A673 (cell line): ENCODE results near the gene SSB. TPM values are rescaled to one million over a fixed set of nuclear protein-coding genes. Genes with fewer than 3 reads are reported as not detected.
A peak's percentile ranks its signal among the peaks of the same experiment; 100 is the strongest.

Experiments
- BruUV-seq: library from RNA; stranded (reverse); fragments of 400-500 nt; replicated peaks from 2 replicates; lab custom pipeline; 2021; lab: Mats Ljungman, UMichigan
- CTCF ChIA-PET: fragments of 300-600 bp; sonication (Branson Sonifier 250); formaldehyde crosslinking; loops from one replicate; lab custom pipeline; 2022; ENCODE audit warnings: antibody characterized with exemption; lab: Charles Lee
- POLR2A ChIA-PET: fragments of 300-600 bp; sonication (Branson Sonifier 250); formaldehyde crosslinking; loops from one replicate; lab custom pipeline; 2022; ENCODE audit warnings: antibody characterized with exemption; ENCODE audit not compliant: low non-redundant PET; lab: Charles Lee
- DNase-seq: peaks from one replicate; pipeline ENCODE4 v3.0.0-alpha.2; 2015; ENCODE audit warnings: low spot score
- H3K27ac ChIP-seq: fragments of 200-600 bp; sonication (generic); 2 replicates; pipeline ENCODE4 v1.5.1; 2016; ENCODE audit warnings: mixed run types, low read depth, mild to moderate bottlenecking, mixed read lengths, antibody characterized with exemption, low read length; ENCODE audit not compliant: poor library complexity, severe bottlenecking
- H3K27me3 ChIP-seq: fragments of 200-600 bp; sonication (generic); replicated peaks from 2 replicates; pipeline ENCODE4 v1.6.1; 2017; ENCODE audit warnings: mixed run types, low read depth, mild to moderate bottlenecking, mixed read lengths, antibody characterized with exemption, low read length; ENCODE audit not compliant: insufficient read depth, poor library complexity
- H3K36me3 ChIP-seq: fragments of 200-600 bp; sonication (generic); 2 replicates; pipeline ENCODE4 v1.6.1; 2016; ENCODE audit warnings: mixed run types, mild to moderate bottlenecking, mixed read lengths, antibody characterized with exemption, low read length; ENCODE audit not compliant: insufficient read depth, poor library complexity, severe bottlenecking
- H3K4me1 ChIP-seq: fragments of 200-600 bp; sonication (generic); 2 replicates; pipeline ENCODE4 v1.6.1; 2017; ENCODE audit warnings: mixed run types, mild to moderate bottlenecking, mixed read lengths, antibody characterized with exemption, low read length; ENCODE audit not compliant: insufficient read depth, poor library complexity, severe bottlenecking
- H3K4me3 ChIP-seq: fragments of 200-600 bp; sonication (generic); 2 replicates; pipeline ENCODE4 v1.5.1; 2016; ENCODE audit warnings: low read depth, mixed run types, mild to moderate bottlenecking, mixed read lengths, low read length; ENCODE audit not compliant: poor library complexity, severe bottlenecking
- H3K9me3 ChIP-seq: fragments of 200-600 bp; sonication (generic); 2 replicates; pipeline ENCODE4 v1.6.1; 2016; ENCODE audit warnings: mixed run types, low read depth, mild to moderate bottlenecking, mixed read lengths, antibody characterized with exemption, low read length; ENCODE audit not compliant: poor library complexity, severe bottlenecking
- EZH2 ChIP-seq: fragments of 200-600 bp; sonication (generic); IDR thresholded peaks from 2 replicates; pipeline ENCODE4 v1.6.1; 2017; ENCODE audit warnings: borderline replicate concordance, low read depth, mild to moderate bottlenecking, mixed read lengths, antibody characterized with exemption, low read length; ENCODE audit not compliant: poor library complexity, severe bottlenecking
- intact Hi-C: fragments of 100-400 bp; cut with micrococcal nuclease; formaldehyde crosslinking; loops from one replicate; pipeline ENCODE4 v1.10.0; 2022; ENCODE audit not compliant: unreplicated experiment
- total RNA-seq: library from RNA; stranded (reverse); gene quantifications from 2 replicates; pipeline ENCODE4 v1.2.3, GENCODE V29; 2021
- TF ChIP-seq, protein P1 (sequence below): fragments of 300-800, 200-600 bp; sonication (generic); conservative IDR thresholded peaks from 2 replicates; pipeline ENCODE4 v1.5.1; 2017; ENCODE audit warnings: low read depth, mild to moderate bottlenecking, antibody characterized with exemption, low read length, moderate library complexity, mixed read lengths

Gene SSB
- total RNA-seq, 1 experiment from 2014 or later = 231 TPM

DNA sequence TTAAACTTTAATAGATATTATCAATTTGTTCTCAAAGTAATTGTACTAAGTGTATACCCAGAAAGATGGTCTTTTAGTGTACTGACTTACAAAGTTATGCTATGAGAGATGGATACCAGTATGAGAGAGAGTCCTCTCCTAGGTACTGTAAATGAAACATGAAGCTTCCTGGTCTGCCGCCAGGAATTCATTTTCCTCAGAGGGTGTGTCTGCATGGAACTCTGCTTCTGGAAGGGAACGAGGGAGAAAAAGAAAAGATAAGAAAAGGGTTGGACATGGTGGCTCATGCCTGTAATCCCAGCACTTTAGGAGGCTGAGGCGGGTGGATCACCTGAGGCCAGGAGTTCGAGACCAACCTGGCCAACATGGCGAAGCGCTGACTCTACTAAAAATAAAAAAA is 2.2 kb upstream of the SSB start:
- DNase-seq = no peak

DNA sequence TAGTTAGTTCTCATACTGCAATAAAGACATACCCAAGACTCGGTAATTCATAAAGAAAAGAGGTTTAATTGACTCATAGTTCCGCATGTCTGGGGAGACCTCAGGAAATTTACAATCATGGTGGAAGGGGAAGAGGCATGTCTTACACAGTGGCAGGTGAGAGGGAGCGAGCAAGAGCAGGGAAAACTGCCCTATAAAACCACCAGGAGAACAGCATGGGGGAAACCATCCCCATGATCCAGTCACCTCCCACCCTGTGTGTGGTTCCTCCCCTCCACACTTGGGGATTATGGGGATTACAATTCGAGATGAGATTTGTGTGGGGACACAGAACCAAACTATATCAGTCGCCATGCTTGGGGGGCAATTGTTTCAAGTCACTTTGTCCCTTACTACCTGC is 1.1 kb upstream of the SSB start:
- no peaks in the 10 kb centered on the region for H3K9me3 ChIP-seq
- no peak overlapping the region for H3K4me3 ChIP-seq
- H3K27me3 ChIP-seq = no peaks in the 10 kb centered on the region
- ChIA-PET CTCF (no interaction called here), POLR2A (no interaction called here)
- no TSS peak for BruUV-seq
- intact Hi-C loops = no loop called here
- no peak for DNase-seq
- no peak overlapping the region for H3K27ac ChIP-seq
- TF ChIP-seq, protein P1, sequence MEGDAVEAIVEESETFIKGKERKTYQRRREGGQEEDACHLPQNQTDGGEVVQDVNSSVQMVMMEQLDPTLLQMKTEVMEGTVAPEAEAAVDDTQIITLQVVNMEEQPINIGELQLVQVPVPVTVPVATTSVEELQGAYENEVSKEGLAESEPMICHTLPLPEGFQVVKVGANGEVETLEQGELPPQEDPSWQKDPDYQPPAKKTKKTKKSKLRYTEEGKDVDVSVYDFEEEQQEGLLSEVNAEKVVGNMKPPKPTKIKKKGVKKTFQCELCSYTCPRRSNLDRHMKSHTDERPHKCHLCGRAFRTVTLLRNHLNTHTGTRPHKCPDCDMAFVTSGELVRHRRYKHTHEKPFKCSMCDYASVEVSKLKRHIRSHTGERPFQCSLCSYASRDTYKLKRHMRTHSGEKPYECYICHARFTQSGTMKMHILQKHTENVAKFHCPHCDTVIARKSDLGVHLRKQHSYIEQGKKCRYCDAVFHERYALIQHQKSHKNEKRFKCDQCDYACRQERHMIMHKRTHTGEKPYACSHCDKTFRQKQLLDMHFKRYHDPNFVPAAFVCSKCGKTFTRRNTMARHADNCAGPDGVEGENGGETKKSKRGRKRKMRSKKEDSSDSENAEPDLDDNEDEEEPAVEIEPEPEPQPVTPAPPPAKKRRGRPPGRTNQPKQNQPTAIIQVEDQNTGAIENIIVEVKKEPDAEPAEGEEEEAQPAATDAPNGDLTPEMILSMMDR = no peak
- TF ChIP-seq EZH2 = no peak
- no peaks in the 10 kb centered on the region for H3K4me1 ChIP-seq
- peaks cover 20% of the 10 kb centered on the region for H3K36me3 ChIP-seq

More for the DNA sequence above, 2.2 kb upstream of the SSB start:
- H3K36me3 ChIP-seq = peaks cover 8% of the 10 kb centered on the region
- TF ChIP-seq EZH2 = no peak
- TF ChIP-seq, protein P1 = no peak
- no TSS peak for BruUV-seq
- intact Hi-C loops = no loop called here
- H3K27ac ChIP-seq = no peak overlapping the region
- no peak overlapping the region for H3K4me3 ChIP-seq
- no peaks in the 10 kb centered on the region for H3K27me3 ChIP-seq
- H3K4me1 ChIP-seq = no peaks in the 10 kb centered on the region
- ChIA-PET CTCF (no interaction called here), POLR2A (interaction anchor here (0.6 kb wide), 1 partner anchor 437 kb away, joined by 6 read pairs; no protein-coding TSS in a partner anchor)
- no peaks in the 10 kb centered on the region for H3K9me3 ChIP-seq

DNA sequence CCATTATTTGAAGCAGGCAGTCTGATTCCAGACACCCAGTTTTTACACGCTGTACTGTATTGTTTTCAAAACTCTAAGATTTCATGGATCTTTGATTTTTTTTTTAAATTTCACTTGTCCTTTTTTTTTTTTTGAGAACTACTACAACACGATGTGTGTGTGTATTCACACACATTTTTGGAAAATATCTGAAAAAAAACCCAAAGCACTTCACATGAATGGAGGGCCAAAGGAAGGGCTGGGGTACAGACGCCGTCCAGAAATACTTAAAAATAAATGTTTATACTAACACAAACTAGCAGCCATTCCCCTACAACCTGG is 314 bp upstream of the SSB start:
- H3K27me3 ChIP-seq = no peaks in the 10 kb centered on the region
- POLR2A ChIA-PET = interaction anchor here (0.7 kb wide), 1 partner anchor 101 kb away, joined by 10 read pairs; no protein-coding TSS in a partner anchor
- H3K36me3 ChIP-seq = peaks cover 24% of the 10 kb centered on the region
- no peaks in the 10 kb centered on the region for H3K4me1 ChIP-seq
- no peak for TF ChIP-seq EZH2
- TF ChIP-seq, protein P1 = no peak
- H3K4me3 ChIP-seq = peak overlapping the region; percentile 70
- no peaks in the 10 kb centered on the region for H3K9me3 ChIP-seq
- CTCF ChIA-PET = interaction anchor here (0.7 kb wide), 1 partner anchor 85 kb away, joined by 4 read pairs; no protein-coding TSS in a partner anchor
- intact Hi-C loops = no loop called here
- H3K27ac ChIP-seq = peak overlapping the region; percentile 77
- no peak for DNase-seq
- BruUV-seq = no TSS peak
